Hepatocyte (in vitro differentiated cells): ENCODE results near the gene CARMIL1. TPM values are rescaled to one million over a fixed set of nuclear protein-coding genes. Genes with fewer than 3 reads are reported as not detected.

Experiments used
- DNase-seq: peaks from one replicate; pipeline ENCODE4 v3.0.0-alpha.2; 2016; ENCODE audit warnings: low spot score
- H2AFZ ChIP-seq: fragments of 200-600 bp; sonication (generic); 2 replicates; pipeline ENCODE4 v1.6.0; 2016; ENCODE audit warnings: antibody characterized with exemption, mild to moderate bottlenecking
- H3K27ac ChIP-seq: fragments of 200-600 bp; sonication (generic); 2 replicates; pipeline ENCODE4 v1.5.1; 2016; ENCODE audit warnings: mild to moderate bottlenecking
- H3K27me3 ChIP-seq: fragments of 200-600 bp; sonication (generic); 2 replicates; pipeline ENCODE4 v1.6.1; 2016
- H3K36me3 ChIP-seq: fragments of 200-600 bp; sonication (generic); replicated peaks from 2 replicates; pipeline ENCODE4 v1.5.1; 2016; ENCODE audit warnings: low read depth; ENCODE audit not compliant: insufficient read depth
- H3K4me1 ChIP-seq: fragments of 200-600 bp; sonication (generic); 2 replicates; pipeline ENCODE4 v1.5.1; 2016; ENCODE audit warnings: mild to moderate bottlenecking, moderate library complexity; ENCODE audit not compliant: insufficient read depth
- H3K4me2 ChIP-seq: fragments of 200-600 bp; sonication (generic); 2 replicates; pipeline ENCODE4 v1.6.0; 2016
- H3K4me3 ChIP-seq: fragments of 200-600 bp; sonication (generic); 2 replicates; pipeline ENCODE4 v1.5.1; 2016; ENCODE audit warnings: mild to moderate bottlenecking
- H3K79me2 ChIP-seq: fragments of 200-600 bp; sonication (generic); 2 replicates; pipeline ENCODE4 v1.6.0; 2017; ENCODE audit warnings: mild to moderate bottlenecking
- H3K9me2 ChIP-seq: fragments of 200-600 bp; sonication (generic); replicated peaks from 2 replicates; pipeline ENCODE4 v1.6.0; 2017; ENCODE audit warnings: mild to moderate bottlenecking; ENCODE audit not compliant: insufficient read depth
- H3K9me3 ChIP-seq: fragments of 200-600 bp; sonication (generic); 2 replicates; pipeline ENCODE4 v1.5.1; 2016; ENCODE audit warnings: low read depth, mild to moderate bottlenecking
- H4K20me1 ChIP-seq: fragments of 200-600 bp; sonication (generic); 2 replicates; pipeline ENCODE4 v1.6.0; 2016; ENCODE audit warnings: mild to moderate bottlenecking; ENCODE audit not compliant: insufficient read depth, poor library complexity, severe bottlenecking
- CTCF ChIP-seq: fragments of 200-600 bp; sonication (generic); IDR thresholded peaks from 2 replicates; pipeline ENCODE4 v1.5.1; 2016; ENCODE audit warnings: antibody characterized with exemption, mild to moderate bottlenecking; ENCODE audit not compliant: poor library complexity
- EZH2 ChIP-seq: fragments of 200-600 bp; sonication (generic); IDR thresholded peaks from 2 replicates; pipeline ENCODE4 v1.6.1; 2016; ENCODE audit warnings: antibody characterized with exemption, mild to moderate bottlenecking, borderline replicate concordance
- EZH2phosphoT487 ChIP-seq: fragments of 200-600 bp; sonication (generic); IDR thresholded peaks from one replicate; pipeline ENCODE4 v1.6.1; 2018; ENCODE audit warnings: antibody characterized with exemption, mild to moderate bottlenecking, low read depth, moderate library complexity; ENCODE audit not compliant: unreplicated experiment, severe bottlenecking
- WGBS: methylation state at CpG from one replicate; pipeline ENCODE4 v1.1.6; 2016; ENCODE audit warnings: low lambda C conversion rate; ENCODE audit errors: missing lambda C conversion rate; 5-methylcytosine and 5-hydroxymethylcytosine counted together
- polyA plus RNA-seq: library from polyadenylated mRNA; unstranded; fragments of >200 nt; fragmentation: Nextera tagmentation; extraction: Ambion mirVana; gene quantifications from 2 replicates; pipeline ENCODE4 v1.2.1, GENCODE V29; 2016
- total RNA-seq: library from RNA; depleted of rRNA; stranded (reverse); fragments of >200 nt; gene quantifications from 2 replicates; pipeline ENCODE4 v1.2.3, GENCODE V29; 2014

The CARMIL1 gene
- total and polyA plus RNA-seq, 2 experiments from 2014 or later: 19.5 to 40.6 TPM

- H3K4me2 ChIP-seq: no peak overlapping the region
- peaks cover 95% of the 10 kb centered on the region for H3K79me2 ChIP-seq
Observed at GRCh38 chr6:25360621-25361020, 81.4 kb downstream of the CARMIL1 start.

GRCh38 chr6:25363427-25363826 is 84.3 kb downstream of the CARMIL1 start:
- no peaks in the 10 kb centered on the region for H3K9me3 ChIP-seq
- H3K27me3 ChIP-seq: no peaks in the 10 kb centered on the region
- H3K79me2 ChIP-seq: peaks cover 100% of the 10 kb centered on the region
- no peaks in the 10 kb centered on the region for H3K36me3 ChIP-seq
- peaks cover 19% of the 10 kb centered on the region for H3K4me1 ChIP-seq
- H3K4me2 ChIP-seq: no peak overlapping the region
- H3K27ac ChIP-seq: no peak overlapping the region
- 93% methylated on average over 2 of the region's 2 CpGs for WGBS
- no peak for DNase-seq
- no peak for TF ChIP-seq CTCF
- H3K9me2 ChIP-seq: no peaks in the 10 kb centered on the region
- H3K4me3 ChIP-seq: no peak overlapping the region
- H2AFZ ChIP-seq: no peak overlapping the region
- peaks cover 17% of the 10 kb centered on the region for H4K20me1 ChIP-seq

More at GRCh38 chr6:25360621-25361020, 81.4 kb downstream of the CARMIL1 start:
- H3K9me3 ChIP-seq: no peaks in the 10 kb centered on the region
- TF ChIP-seq CTCF: no peak
- H3K27me3 ChIP-seq: no peaks in the 10 kb centered on the region
- no peaks in the 10 kb centered on the region for H3K9me2 ChIP-seq
- peaks cover 17% of the 10 kb centered on the region for H3K4me1 ChIP-seq
- DNase-seq: no peak
- no peak overlapping the region for H3K4me3 ChIP-seq
- no peaks in the 10 kb centered on the region for H3K36me3 ChIP-seq
- peaks cover 10% of the 10 kb centered on the region for H4K20me1 ChIP-seq
- H3K27ac ChIP-seq: peak overlapping the region; percentile 24
- 30% methylated on average over 1 of the region's 1 CpG for WGBS
- H2AFZ ChIP-seq: no peak overlapping the region

- Histone ChIP-seq H3K4me2 (no peak overlapping the region), H3K27ac (no peak overlapping the region), H3K4me3 (no peak overlapping the region), H3K79me2 (peaks cover 97% of the 10 kb centered on the region), H3K9me2 (no peaks in the 10 kb centered on the region), H4K20me1 (peaks cover 13% of the 10 kb centered on the region), H3K36me3 (no peaks in the 10 kb centered on the region), H3K4me1 (peaks cover 14% of the 10 kb centered on the region), H3K9me3 (no peaks in the 10 kb centered on the region), H2AFZ (no peak overlapping the region), H3K27me3 (no peaks in the 10 kb centered on the region)
- no peak for DNase-seq
- TF ChIP-seq CTCF (no peak), EZH2 (no peak), EZH2phosphoT487 (no peak)
- WGBS: 96% methylated on average over 5 of the region's 5 CpGs
Observed at GRCh38 chr6:25365154-25365553, 86.0 kb downstream of the CARMIL1 start.

- no peaks in the 10 kb centered on the region for H3K9me2 ChIP-seq
- peaks cover 12% of the 10 kb centered on the region for H3K4me1 ChIP-seq
- TF ChIP-seq EZH2phosphoT487: no peak
- no peak for TF ChIP-seq EZH2
- TF ChIP-seq CTCF: no peak
- WGBS: 86% methylated on average over 1 of the region's 1 CpG
- no peak overlapping the region for H2AFZ ChIP-seq
- no peak overlapping the region for H3K4me3 ChIP-seq
- H3K79me2 ChIP-seq: peaks cover 95% of the 10 kb centered on the region
- H3K27ac ChIP-seq: no peak overlapping the region
- H3K27me3 ChIP-seq: no peaks in the 10 kb centered on the region
- H4K20me1 ChIP-seq: peaks cover 13% of the 10 kb centered on the region
- no peaks in the 10 kb centered on the region for H3K36me3 ChIP-seq
- H3K4me2 ChIP-seq: peak overlapping the region; percentile 24
- H3K9me3 ChIP-seq: no peaks in the 10 kb centered on the region
- DNase-seq: no peak
Observed at GRCh38 chr6:25366903-25367545, 87.8 kb downstream of the CARMIL1 start.
